H1 (cell line): ENCODE data around the gene LRRK1.

Experiments
- CREB1 ChIP-seq: IDR thresholded peaks from 2 replicates; pipeline ENCODE4 v1.6.1; 2012; ENCODE audit warnings: inconsistent platforms
- EZH2 ChIP-seq: fragments of 200-600 bp; sonication (generic); IDR thresholded peaks from 2 replicates; pipeline ENCODE4 v1.7.1; 2012; ENCODE audit warnings: low read depth, mild to moderate bottlenecking, moderate library complexity, low read length, inconsistent platforms; ENCODE audit not compliant: severe bottlenecking
- POLR2A ChIP-seq, 2 experiments: IDR thresholded peaks; 1 replicate in 1 of 2; 2 replicates in 1 of 2; pipeline ENCODE4 v1.6.1; 2011; ENCODE audit warnings: low read depth in 2 of 2, low read length in 2 of 2, mild to moderate bottlenecking in 2 of 2; ENCODE audit errors: control extremely low read depth in 1 of 2
- SUZ12 ChIP-seq: fragments of 200-600 bp; sonication (generic); IDR thresholded peaks from 2 replicates; pipeline ENCODE4 v1.6.1; 2012; ENCODE audit warnings: mild to moderate bottlenecking, inconsistent platforms, low read length, moderate library complexity, mixed read lengths
- TF ChIP-seq, protein P1 (sequence below), 3 experiments: IDR thresholded peaks; 1 replicate in 2 of 3; 2 replicates in 1 of 3; pipeline versions ENCODE4 v1.5.1 to v1.6.1; 2011; ENCODE audit warnings: low read length in 3 of 3, mild to moderate bottlenecking in 3 of 3, inconsistent platforms in 2 of 3, low read depth in 1 of 3, moderate library complexity in 1 of 3; ENCODE audit not compliant: insufficient read depth in 1 of 3; ENCODE audit errors: control extremely low read depth in 1 of 3

DNA sequence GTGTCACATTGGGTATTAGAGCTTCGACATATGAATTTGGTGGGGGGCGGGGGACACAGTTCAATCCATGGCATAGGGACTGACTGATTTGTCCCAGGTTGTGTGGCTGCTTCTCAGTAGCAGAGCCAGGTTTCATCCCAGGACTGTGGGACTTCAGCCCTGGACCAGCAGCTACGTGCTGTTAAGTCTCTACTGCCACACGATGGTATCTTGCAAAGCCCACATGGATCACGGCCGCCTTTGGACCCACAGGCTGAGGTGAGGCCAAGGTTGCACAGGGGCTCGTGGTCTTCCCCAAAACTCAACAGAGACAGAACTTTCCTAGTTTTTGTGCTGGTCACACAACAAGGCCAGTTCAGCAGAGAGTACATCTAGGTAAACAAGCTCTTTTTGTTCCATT is 97.4 kb downstream of the LRRK1 start:
- TF ChIP-seq POLR2A (IDR thresholded peaks at IDR 0.05; ENCODE audit: control extremely low read depth in 1 of 2, low read depth in 2 of 2, low read length in 2 of 2) (no peak), EZH2 (no peak), CREB1 (no peak), SUZ12 (no peak)
- TF ChIP-seq, protein P1, sequence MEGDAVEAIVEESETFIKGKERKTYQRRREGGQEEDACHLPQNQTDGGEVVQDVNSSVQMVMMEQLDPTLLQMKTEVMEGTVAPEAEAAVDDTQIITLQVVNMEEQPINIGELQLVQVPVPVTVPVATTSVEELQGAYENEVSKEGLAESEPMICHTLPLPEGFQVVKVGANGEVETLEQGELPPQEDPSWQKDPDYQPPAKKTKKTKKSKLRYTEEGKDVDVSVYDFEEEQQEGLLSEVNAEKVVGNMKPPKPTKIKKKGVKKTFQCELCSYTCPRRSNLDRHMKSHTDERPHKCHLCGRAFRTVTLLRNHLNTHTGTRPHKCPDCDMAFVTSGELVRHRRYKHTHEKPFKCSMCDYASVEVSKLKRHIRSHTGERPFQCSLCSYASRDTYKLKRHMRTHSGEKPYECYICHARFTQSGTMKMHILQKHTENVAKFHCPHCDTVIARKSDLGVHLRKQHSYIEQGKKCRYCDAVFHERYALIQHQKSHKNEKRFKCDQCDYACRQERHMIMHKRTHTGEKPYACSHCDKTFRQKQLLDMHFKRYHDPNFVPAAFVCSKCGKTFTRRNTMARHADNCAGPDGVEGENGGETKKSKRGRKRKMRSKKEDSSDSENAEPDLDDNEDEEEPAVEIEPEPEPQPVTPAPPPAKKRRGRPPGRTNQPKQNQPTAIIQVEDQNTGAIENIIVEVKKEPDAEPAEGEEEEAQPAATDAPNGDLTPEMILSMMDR (IDR thresholded peaks at IDR 0.05; ENCODE audit: control extremely low read depth in 1 of 3, insufficient read depth in 1 of 3, low read depth in 1 of 3, low read length in 3 of 3): no peak
